BLaER1 (cell line): Measurements from ENCODE around the gene VDAC1.
A peak's percentile ranks its signal among the peaks of the same experiment; 100 is the strongest.

Experiments
- H3K27ac ChIP-seq: shearing (Covaris generic); formaldehyde crosslinking; 2 replicates; pipeline ENCODE4 v1.8.1; 2022
- H3K27me3 ChIP-seq: shearing (Covaris generic); formaldehyde crosslinking; 2 replicates; pipeline ENCODE4 v1.8.1; 2022
- H3K36me3 ChIP-seq: shearing (Covaris generic); formaldehyde crosslinking; 2 replicates; pipeline ENCODE4 v1.8.1; 2022
- H3K4me1 ChIP-seq: shearing (Covaris generic); formaldehyde crosslinking; 2 replicates; pipeline ENCODE4 v1.8.1; 2022
- H3K4me2 ChIP-seq: shearing (Covaris generic); formaldehyde crosslinking; 2 replicates; pipeline ENCODE4 v1.8.1; 2022
- H3K4me3 ChIP-seq: shearing (Covaris generic); formaldehyde crosslinking; 2 replicates; pipeline ENCODE4 v1.8.1; 2022
- H3K9ac ChIP-seq: shearing (Covaris generic); formaldehyde crosslinking; 2 replicates; pipeline ENCODE4 v1.8.1; 2022
- H3K9me3 ChIP-seq: shearing (Covaris generic); formaldehyde crosslinking; 2 replicates; pipeline ENCODE4 v1.8.1; 2022
- H4K20me1 ChIP-seq: shearing (Covaris generic); formaldehyde crosslinking; 2 replicates; pipeline ENCODE4 v1.8.1; 2022
- Cebpa-rat ChIP-seq: shearing (Covaris generic); IDR thresholded peaks from 2 replicates; pipeline ENCODE4 v1.8.1; 2022

The VDAC1 gene, protein sequence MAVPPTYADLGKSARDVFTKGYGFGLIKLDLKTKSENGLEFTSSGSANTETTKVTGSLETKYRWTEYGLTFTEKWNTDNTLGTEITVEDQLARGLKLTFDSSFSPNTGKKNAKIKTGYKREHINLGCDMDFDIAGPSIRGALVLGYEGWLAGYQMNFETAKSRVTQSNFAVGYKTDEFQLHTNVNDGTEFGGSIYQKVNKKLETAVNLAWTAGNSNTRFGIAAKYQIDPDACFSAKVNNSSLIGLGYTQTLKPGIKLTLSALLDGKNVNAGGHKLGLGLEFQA

DNA sequence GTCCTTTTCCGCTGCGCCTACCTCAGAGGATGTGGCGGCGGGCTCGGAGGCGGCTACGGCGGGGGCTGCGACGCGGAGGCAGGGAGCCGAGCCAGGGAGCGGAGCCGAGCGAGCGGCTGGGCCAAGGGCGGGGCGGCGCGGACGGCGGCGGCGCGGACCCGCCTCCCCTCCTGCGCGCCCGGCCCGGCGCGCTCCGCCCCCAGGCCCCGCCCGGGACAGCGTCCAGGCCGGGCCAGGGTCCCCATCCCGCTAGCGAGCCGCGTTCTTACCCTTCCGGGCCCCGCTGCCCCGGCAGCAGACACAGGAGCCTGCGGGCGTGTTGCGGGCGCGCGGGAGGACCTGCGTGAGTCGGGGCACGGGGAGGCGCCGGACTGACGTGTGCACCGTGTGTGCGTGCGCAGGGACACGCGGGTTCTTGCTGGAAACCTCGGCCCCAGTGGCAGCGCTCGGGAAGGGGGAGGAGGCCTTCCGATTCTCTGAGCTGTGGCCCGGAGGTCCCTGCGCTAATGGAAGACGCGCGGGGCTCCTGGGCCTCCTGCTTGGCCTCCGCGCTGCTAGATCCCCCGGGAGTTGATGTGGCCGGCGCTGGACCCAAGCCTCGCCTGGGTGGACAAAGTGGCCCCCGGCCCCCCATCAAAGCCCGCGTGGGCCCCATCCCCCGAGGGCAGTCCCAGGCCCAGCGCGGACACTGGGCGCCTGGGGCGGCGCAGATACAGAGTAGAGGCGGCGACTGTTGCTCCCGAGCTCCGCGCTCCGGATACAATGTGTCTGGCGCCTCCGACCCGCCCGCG is at the start of gene VDAC1:
Gene VDAC1 (minus strand): TSS at position 350 of the 791 bp plus-strand sequence. CDS start 11,963 bp downstream, outside the sequence.
- no peak for TF ChIP-seq Cebpa-rat
- Histone ChIP-seq H3K9ac (peak within 1 kb of the TSS; percentile 96), H3K4me1 (peaks cover 51% of the 10 kb centered on the region), H3K27ac (peak within 1 kb of the TSS; percentile 100), H3K27me3 (no peaks in the 10 kb centered on the region), H4K20me1 (peaks cover 42% of the 10 kb centered on the region), H3K4me3 (peak within 1 kb of the TSS; percentile 94), H3K4me2 (peak within 1 kb of the TSS; percentile 95), H3K9me3 (no peaks in the 10 kb centered on the region), H3K36me3 (peaks cover 29% of the 10 kb centered on the region)

DNA sequence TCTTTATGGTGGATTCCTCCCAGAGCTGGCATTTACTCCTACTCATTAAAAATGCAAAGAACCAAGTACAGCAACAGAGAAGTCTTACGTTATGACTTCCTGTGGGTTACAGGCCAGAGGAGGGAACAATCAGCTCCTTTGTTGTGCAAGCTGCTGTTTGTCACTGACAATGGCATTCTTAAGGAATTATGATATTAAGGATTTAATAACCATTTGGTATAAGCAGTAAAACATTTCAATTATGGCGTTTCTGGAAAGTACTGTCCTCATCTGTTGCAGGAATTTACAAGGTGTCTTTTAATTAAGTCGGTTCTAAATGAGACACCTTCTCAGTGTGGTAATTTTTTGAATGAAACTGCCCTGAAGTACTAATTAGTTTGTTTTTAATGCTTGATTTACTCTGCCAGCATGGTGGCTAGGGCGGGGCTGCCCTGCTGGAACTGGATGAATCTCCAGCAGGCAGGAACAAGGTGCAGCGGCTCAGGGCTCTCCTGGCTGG is 49.1 kb upstream of the VDAC1 start:
- Histone ChIP-seq H3K9me3 (no peaks in the 10 kb centered on the region), H3K27ac (no peak overlapping the region), H3K4me1 (peaks cover 22% of the 10 kb centered on the region), H3K36me3 (no peaks in the 10 kb centered on the region), H3K4me3 (no peak overlapping the region), H3K27me3 (no peaks in the 10 kb centered on the region), H3K9ac (no peak overlapping the region), H4K20me1 (no peaks in the 10 kb centered on the region), H3K4me2 (peak overlapping the region; percentile 68)
- no peak for TF ChIP-seq Cebpa-rat

DNA sequence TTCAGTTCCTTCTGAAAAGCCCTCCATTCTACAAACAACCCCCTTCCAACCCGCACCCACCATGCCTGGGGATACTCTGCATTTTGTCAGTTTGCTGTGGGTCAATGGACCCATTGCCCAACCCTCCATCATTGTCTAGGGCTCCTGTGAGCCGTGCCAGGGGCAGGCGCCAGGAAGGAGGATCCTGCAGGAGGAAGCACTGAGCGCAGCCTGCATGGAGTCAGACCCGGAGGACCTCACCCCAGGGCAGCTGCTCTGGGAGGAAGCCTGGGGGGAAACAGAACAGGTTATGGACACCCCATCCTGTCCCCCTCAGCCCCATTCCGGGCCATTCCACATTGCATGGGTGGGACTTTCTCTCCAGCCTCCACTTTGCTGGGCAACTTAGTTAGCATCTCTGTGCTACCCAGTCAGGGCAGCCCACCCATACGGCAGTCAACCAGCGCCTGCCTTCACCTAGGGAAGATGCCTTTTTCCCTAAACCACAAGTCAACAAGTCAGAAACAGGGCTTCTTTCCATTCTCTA is 48.6 kb upstream of the VDAC1 start:
- H4K20me1 ChIP-seq: no peaks in the 10 kb centered on the region
- no peak for TF ChIP-seq Cebpa-rat
- no peaks in the 10 kb centered on the region for H3K36me3 ChIP-seq
- H3K9me3 ChIP-seq: no peaks in the 10 kb centered on the region
- H3K9ac ChIP-seq: no peak overlapping the region
- no peak overlapping the region for H3K27ac ChIP-seq
- no peaks in the 10 kb centered on the region for H3K27me3 ChIP-seq
- peaks cover 22% of the 10 kb centered on the region for H3K4me1 ChIP-seq
- H3K4me3 ChIP-seq: no peak overlapping the region
- peak overlapping the region; percentile 68 for H3K4me2 ChIP-seq

DNA sequence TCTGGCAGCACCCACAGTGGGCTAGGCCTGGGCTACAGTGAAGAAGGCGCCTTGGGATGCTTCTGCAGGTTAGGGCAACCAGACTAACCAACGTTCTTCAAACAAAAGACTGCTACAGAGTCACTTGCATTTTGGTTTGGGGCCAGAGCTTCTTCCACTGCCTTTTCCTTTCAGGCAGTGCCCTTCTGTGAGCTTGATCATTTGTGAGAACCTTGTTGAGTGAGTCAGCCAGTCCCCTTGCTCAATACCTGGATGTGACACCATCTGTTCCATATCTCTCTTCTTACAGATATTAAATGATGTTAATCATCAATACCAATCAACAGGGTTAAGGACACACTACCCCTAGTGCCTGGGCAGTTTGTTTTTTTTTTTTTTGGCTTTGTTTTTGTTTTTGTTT is 46.5 kb upstream of the VDAC1 start:
- H3K36me3 ChIP-seq: no peaks in the 10 kb centered on the region
- no peak for TF ChIP-seq Cebpa-rat
- no peaks in the 10 kb centered on the region for H3K9me3 ChIP-seq
- H3K4me1 ChIP-seq: peaks cover 31% of the 10 kb centered on the region
- H4K20me1 ChIP-seq: no peaks in the 10 kb centered on the region
- no peak overlapping the region for H3K4me3 ChIP-seq
- H3K27ac ChIP-seq: no peak overlapping the region
- H3K4me2 ChIP-seq: no peak overlapping the region
- no peak overlapping the region for H3K9ac ChIP-seq
- no peaks in the 10 kb centered on the region for H3K27me3 ChIP-seq

DNA sequence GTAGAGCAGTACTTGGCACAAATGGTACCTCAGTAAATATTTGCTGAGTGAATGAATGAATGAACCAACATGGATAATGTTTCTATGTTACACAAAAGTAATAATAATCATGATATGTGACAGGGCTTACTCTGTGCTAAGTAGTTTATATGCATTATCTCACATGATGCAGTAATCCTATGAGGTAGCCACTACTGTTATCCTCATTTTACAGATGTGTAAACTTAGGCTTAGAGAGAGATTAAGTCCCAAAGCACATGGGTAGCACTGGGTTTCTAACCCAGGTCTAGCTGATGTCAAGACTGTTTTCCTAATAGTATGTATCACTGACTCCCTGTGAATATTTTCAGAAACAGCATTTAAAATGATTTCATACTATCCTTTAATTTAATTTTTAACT is 44.1 kb upstream of the VDAC1 start:
- no peaks in the 10 kb centered on the region for H3K36me3 ChIP-seq
- H3K4me2 ChIP-seq: no peak overlapping the region
- H3K9me3 ChIP-seq: no peaks in the 10 kb centered on the region
- H3K27ac ChIP-seq: no peak overlapping the region
- H3K4me1 ChIP-seq: peaks cover 25% of the 10 kb centered on the region
- no peaks in the 10 kb centered on the region for H3K27me3 ChIP-seq
- TF ChIP-seq Cebpa-rat: no peak
- H3K4me3 ChIP-seq: no peak overlapping the region
- H4K20me1 ChIP-seq: no peaks in the 10 kb centered on the region
- no peak overlapping the region for H3K9ac ChIP-seq

DNA sequence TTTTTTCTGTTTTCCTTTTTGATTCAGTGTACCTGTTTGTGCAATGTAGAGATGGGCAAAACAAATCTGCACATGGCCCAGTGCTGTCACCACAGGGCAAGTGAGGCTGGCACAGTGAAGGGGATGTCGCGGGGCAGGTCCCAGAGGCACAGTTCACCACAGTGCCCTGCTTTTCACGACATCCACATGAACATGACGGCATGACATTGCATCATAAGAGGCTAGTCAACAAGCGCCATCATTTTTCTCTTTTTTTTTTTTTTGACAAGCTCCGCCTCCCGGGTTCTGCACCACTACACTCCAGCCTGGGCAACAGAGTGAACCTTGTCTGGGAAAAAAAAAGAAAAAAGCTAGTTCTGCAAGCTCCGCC is 42.9 kb upstream of the VDAC1 start:
- H3K9ac ChIP-seq: no peak overlapping the region
- H4K20me1 ChIP-seq: no peaks in the 10 kb centered on the region
- H3K27me3 ChIP-seq: no peaks in the 10 kb centered on the region
- H3K4me2 ChIP-seq: no peak overlapping the region
- no peaks in the 10 kb centered on the region for H3K9me3 ChIP-seq
- peaks cover 19% of the 10 kb centered on the region for H3K4me1 ChIP-seq
- no peak overlapping the region for H3K27ac ChIP-seq
- TF ChIP-seq Cebpa-rat: no peak
- H3K36me3 ChIP-seq: no peaks in the 10 kb centered on the region
- H3K4me3 ChIP-seq: no peak overlapping the region

DNA sequence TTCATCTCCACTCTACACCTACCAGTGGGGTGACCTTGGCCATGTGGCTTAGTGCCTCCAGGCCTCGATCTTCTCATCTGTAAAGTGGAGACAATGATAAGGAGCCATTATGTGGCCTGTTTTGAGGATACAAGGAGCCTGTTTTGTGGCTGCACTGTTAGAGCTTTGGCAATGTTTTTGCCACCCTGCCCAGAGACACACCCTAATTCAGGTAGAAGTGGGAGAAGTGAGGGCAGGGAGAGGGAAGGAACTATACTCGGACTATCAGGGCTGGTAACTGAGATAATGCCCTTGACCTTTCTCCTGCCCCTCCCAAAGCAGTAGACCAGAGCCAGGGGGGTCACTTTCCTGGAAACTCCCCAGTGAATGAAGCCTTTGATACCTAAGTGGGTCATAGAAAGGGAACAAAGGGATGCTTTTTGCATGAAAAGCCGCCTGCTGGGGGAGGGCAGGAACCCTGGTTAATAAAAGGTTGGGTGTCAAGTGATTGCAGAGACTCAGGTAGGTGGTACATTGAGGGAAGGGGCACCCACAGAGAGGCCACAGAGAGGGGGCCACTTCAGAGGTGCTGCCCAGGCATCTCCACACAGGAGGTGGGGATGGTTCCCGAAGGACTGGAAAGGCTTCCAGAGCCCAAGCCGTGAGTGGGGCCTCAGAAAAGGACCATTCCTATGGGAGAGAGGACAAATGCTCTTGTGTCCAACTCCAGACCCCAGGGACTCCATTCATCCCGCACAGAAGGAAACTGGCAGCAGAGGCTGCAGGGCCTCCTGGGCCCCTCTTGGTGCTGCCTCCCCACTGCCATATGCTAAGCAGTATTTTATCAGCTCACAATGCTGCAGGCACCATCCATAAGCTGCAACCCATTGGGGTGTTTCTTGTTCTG is 42.3 kb upstream of the VDAC1 start:
- TF ChIP-seq Cebpa-rat: no peak
- no peak overlapping the region for H3K4me3 ChIP-seq
- no peaks in the 10 kb centered on the region for H3K9me3 ChIP-seq
- no peaks in the 10 kb centered on the region for H4K20me1 ChIP-seq
- no peaks in the 10 kb centered on the region for H3K36me3 ChIP-seq
- peaks cover 19% of the 10 kb centered on the region for H3K4me1 ChIP-seq
- no peaks in the 10 kb centered on the region for H3K27me3 ChIP-seq
- H3K9ac ChIP-seq: no peak overlapping the region
- 0 out of 2 replicates have a peak overlapping the region, but pooled peaks have one; percentile 17 for H3K4me2 ChIP-seq
- no peak overlapping the region for H3K27ac ChIP-seq

DNA sequence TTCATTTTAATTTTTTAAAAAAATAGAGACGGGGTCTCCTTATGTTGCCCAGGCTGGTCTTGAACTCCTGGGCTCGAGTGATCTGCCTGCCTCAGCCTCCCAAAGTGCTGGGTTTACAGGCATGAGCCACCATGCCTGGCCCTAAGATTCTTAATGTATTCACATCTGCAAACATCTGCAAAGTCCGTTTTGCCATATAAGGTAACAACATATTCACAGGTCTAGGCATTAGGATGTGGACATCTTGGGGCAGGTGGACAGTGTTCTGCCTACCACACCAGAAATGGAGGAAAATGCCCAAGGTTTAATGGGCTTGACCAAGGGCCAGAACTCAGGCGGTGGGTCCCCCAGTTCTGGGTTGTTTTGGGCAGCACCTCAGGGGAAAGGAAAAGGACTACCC is 41.6 kb upstream of the VDAC1 start:
- no peaks in the 10 kb centered on the region for H3K36me3 ChIP-seq

More for the DNA sequence above, 41.6 kb upstream of the VDAC1 start:
- H4K20me1 ChIP-seq: no peaks in the 10 kb centered on the region
- no peak overlapping the region for H3K4me2 ChIP-seq
- H3K27me3 ChIP-seq: no peaks in the 10 kb centered on the region
- H3K27ac ChIP-seq: no peak overlapping the region
- no peak overlapping the region for H3K4me3 ChIP-seq
- no peak for TF ChIP-seq Cebpa-rat
- no peak overlapping the region for H3K9ac ChIP-seq
- H3K4me1 ChIP-seq: peaks cover 19% of the 10 kb centered on the region
- H3K9me3 ChIP-seq: no peaks in the 10 kb centered on the region
